Heart right ventricle (tissue), 16 donors: ENCODE results near the gene WNT7B. TPM values are rescaled to one million over a fixed set of nuclear protein-coding genes. Genes with fewer than 3 reads are reported as not detected.

Source experiments
- ATAC-seq, 8 donors: fragments of 200-7000 bp; cut with Tn5 transposase; one replicate each; pipeline ENCODE4 v1.9.1; 2020; ENCODE audit warnings: mild to moderate bottlenecking in 8 of 8, moderate library complexity in 8 of 8, moderate number of reproducible peaks in 1 of 8
- DNase-seq, 2 donors: peaks; one replicate each; pipeline ENCODE4 v3.0.0-alpha.2; 2020
- H3K27ac ChIP-seq, 10 donors: fragments of 200-600 bp; sonication (generic) in 2 of 10; one replicate each; pipeline versions ENCODE4 v1.5.0 to v1.8.0; 2020 to 2022; ENCODE audit warnings: mild to moderate bottlenecking in 3 of 10
- H3K27me3 ChIP-seq, 7 donors: fragments of 200-600 bp; one replicate each; pipeline ENCODE4 v1.8.0; 2021 to 2022; ENCODE audit warnings: mild to moderate bottlenecking in 2 of 7
- H3K36me3 ChIP-seq, 9 donors: fragments of 200-600 bp; sonication (generic) in 1 of 9; one replicate each; pipeline versions ENCODE4 v1.5.0 to v1.8.0; 2020 to 2022; ENCODE audit warnings: mild to moderate bottlenecking in 2 of 9
- H3K4me1 ChIP-seq, 9 donors: fragments of 200-600 bp; sonication (generic) in 1 of 9; one replicate each; pipeline versions ENCODE4 v1.5.0 to v1.8.0; 2020 to 2022; ENCODE audit warnings: mild to moderate bottlenecking in 4 of 9
- H3K4me3 ChIP-seq, 10 donors: fragments of 200-600 bp; sonication (generic) in 2 of 10; one replicate each; pipeline versions ENCODE4 v1.5.0 to v1.8.0; 2020 to 2022; ENCODE audit warnings: mild to moderate bottlenecking in 7 of 10, moderate library complexity in 2 of 10
- H3K9me3 ChIP-seq, 11 donors: fragments of 200-600 bp in 10 of 11; sonication (generic) in 2 of 11; one replicate each; pipeline versions ENCODE4 v1.5.0 to v1.8.0; 2013 to 2022; ENCODE audit warnings: mild to moderate bottlenecking in 2 of 11, control low read depth in 1 of 11, moderate library complexity in 1 of 11
- CTCF ChIP-seq, 9 donors: fragments of 200-600 bp; sonication (generic) in 2 of 9; IDR thresholded peaks; one replicate each; pipeline versions ENCODE4 v1.5.0 to v1.8.0; 2021 to 2022; ENCODE audit warnings: antibody characterized with exemption in 9 of 9, mild to moderate bottlenecking in 5 of 9, moderate library complexity in 1 of 9
- WGBS, 2 donors: extraction: QIAGEN DNeasy Blood & Tissue Kit; methylation state at CpG; one replicate each; pipeline ENCODE4 v1.1.7; 2013; ENCODE audit warnings: inconsistent platforms in 1 of 2; 5-methylcytosine and 5-hydroxymethylcytosine counted together
- intact Hi-C, 10 donors: fragments of 100-400 bp; cut with DNase I; formaldehyde crosslinking; loops; one replicate each; pipeline versions ENCODE4 v1.11.1 to v1.14.2; 2022
- long read RNA-seq, 3 donors: library from polyadenylated mRNA; unstranded; transcript quantifications; one replicate each; pipeline ENCODE4 v2.0.0, GENCODE V29; 2020 to 2021
- polyA plus RNA-seq, 2 donors: library from polyadenylated mRNA; stranded (reverse); fragments of 200-250 nt; gene quantifications; one replicate each; pipeline ENCODE4 v1.2.3, GENCODE V29; 2013
- total RNA-seq, 10 donors: library from RNA; stranded (reverse); fragmentation: NEBNext Ultra II Directional in 3 of 10; extraction: Animal tissue kit (Norgen Biotek cat#: 25700) in 3 of 10; gene quantifications; one replicate each; pipeline versions ENCODE4 v1.2.1 to v1.2.4, GENCODE V29; 2021 to 2023
- donor health status: Arrhythmogenic right ventricular cardiomyopathy.
- donor health status: ischemic (EF 13 %, LVEDD 7.1; RV severe dilation, severe dysfunction).
- donor health status: healthy with polysubstance abuse.
- donor health status: DM: no; HTN: yes; CAD: no.
- donor health status: DM: no; HTN: no; CAD: no.
- donor health status: ischemic (EF 25% LVEDD 6.9; RV normal size, moderate dysfunction).
- donor health status: ischemic (EF 25% LVEDD 5.7; RV mildly dilated, moderate dysfunction).
- donor health status: healthy.
- donor health status: DM: yes; HTN: yes; CAD: no.
- donor health status: Ischemic cardiomyopathy.
- donor health status: ischemic (EF 35%, LVEDD 5.7; RV mildly dilated, moderate dysfunction).
- donor health status: nonischemic (EF 11% LVEDD 7.7; RV severe dilation, severe dysfunction).
- donor health status: DM: yes; HTN: yes; CAD: no.
- donor health status: PGD.
- donor health status: ischemic (EF 29% LVEDD 5.4; RV normal size, mild dysfunction).
- donor health status: nonischemic (EF 23%, LVEDD 6.1; RV moderate dilation, normal function).

The WNT7B gene
- total RNA-seq = not detected
- not detected for polyA plus RNA-seq
- long read RNA-seq, donor 1 = 0 reads
- long read RNA-seq, donor 2 = 0 reads
- long read RNA-seq, donor 3 = 0 reads

GRCh38 chr22:45977003-45977411 lies at the start of gene WNT7B:
Gene WNT7B (minus strand): TSS chr22:45977162. CDS start chr22:45976754, 408 bp downstream.
- Histone ChIP-seq H3K4me1 (peaks cover 7 to 28% (median 22%) of the 10 kb centered on the region in 9 donors), H3K27ac (no peak within 1 kb of the TSS), H3K4me3 (peak within 1 kb of the TSS in 8 of 10 donors; percentile 22 to 47 (median 32)), H3K27me3 (peaks cover 38 to 67% (median 64%) of the 10 kb centered on the region in 7 donors), H3K9me3 (no peaks in the 10 kb centered on the region), H3K36me3 (no peaks in the 10 kb centered on the region)
- ATAC-seq = no peak
- no peak for DNase-seq
- no peak for TF ChIP-seq CTCF (IDR thresholded peaks at IDR 0.05)
- intact Hi-C loops = loop anchor here in 2 of 10 donors (2.0 kb wide), 2 partner anchors 332 to 334 kb away; no protein-coding TSS in a partner anchor
- 0 to 1% methylated on average over 20 to 46 of the region's 49 CpGs for WGBS, 2 donors

- Histone ChIP-seq H3K27ac (peak overlapping the region in 8 of 10 donors; percentile 83 to 90 (median 86)), H3K4me3 (peak overlapping the region in 5 of 10 donors; percentile 37 to 58 (median 53)), H3K4me1 (peaks cover 6 to 47% (median 17%) of the 10 kb centered on the region in 9 donors), H3K36me3 (no peaks in the 10 kb centered on the region), H3K27me3 (peaks cover 0 to 14% (median 0%) of the 10 kb centered on the region in 7 donors), H3K9me3 (no peaks in the 10 kb centered on the region)
- no peak for DNase-seq
- intact Hi-C loops = no loop called here
- TF ChIP-seq CTCF (IDR thresholded peaks at IDR 0.05) = no peak
- 93 to 94% methylated on average over 17 of the region's 17 CpGs for WGBS, 2 donors
- peak in 1 of 8 donors; percentile 2 for ATAC-seq
Observed at GRCh38 chr22:46025973-46026898, 49.3 kb upstream of the WNT7B start.

- Histone ChIP-seq H3K4me1 (peaks cover 6 to 43% (median 17%) of the 10 kb centered on the region in 9 donors), H3K27me3 (peaks cover 0 to 14% (median 0%) of the 10 kb centered on the region in 7 donors), H3K9me3 (no peaks in the 10 kb centered on the region), H3K4me3 (no peak overlapping the region), H3K36me3 (no peaks in the 10 kb centered on the region), H3K27ac (no peak overlapping the region)
- ATAC-seq (no peak), DNase-seq (no peak)
- no peak for TF ChIP-seq CTCF (IDR thresholded peaks at IDR 0.05)
- 92 to 93% methylated on average over 8 of the region's 8 CpGs for WGBS, 2 donors
- intact Hi-C loops = no loop called here
Observed at GRCh38 chr22:46025225-46025972, 48.4 kb upstream of the WNT7B start.
